HepG2 (cell line): ENCODE results near the gene YPEL3. TPM values are rescaled to one million over a fixed set of nuclear protein-coding genes. Genes with fewer than 3 reads are reported as not detected.

Experiments
- ADNP ChIP-seq: sonication (generic); formaldehyde crosslinking; IDR thresholded peaks from 2 replicates; pipeline ENCODE4 v1.4.0; 2020; ENCODE audit warnings: missing genetic modification reagents
- BCL6 ChIP-seq: IDR thresholded peaks from 2 replicates; pipeline ENCODE4 v1.6.1; 2016; ENCODE audit warnings: missing genetic modification reagents, missing compliant biosample characterization
- HMG20A ChIP-seq: IDR thresholded peaks from 2 replicates; pipeline ENCODE4 v1.6.1; 2016; ENCODE audit warnings: borderline replicate concordance
- HNRNPL ChIP-seq: fragments of 200-400 bp; formaldehyde crosslinking; IDR thresholded peaks from 2 replicates; pipeline ENCODE4 v1.6.1; 2017; ENCODE audit warnings: mild to moderate bottlenecking, low read depth, low read length
- KLF11 ChIP-seq: IDR thresholded peaks from 2 replicates; pipeline ENCODE4 v1.6.1; 2016; ENCODE audit warnings: missing compliant biosample characterization
- MTF2 ChIP-seq: sonication (generic); formaldehyde crosslinking; IDR thresholded peaks from 2 replicates; pipeline ENCODE4 v1.5.0; 2020; ENCODE audit warnings: missing genetic modification reagents, borderline replicate concordance
- NRL ChIP-seq: sonication (generic); formaldehyde crosslinking; IDR thresholded peaks from 2 replicates; pipeline ENCODE4 v1.5.0; 2020; ENCODE audit warnings: missing genetic modification reagents, mild to moderate bottlenecking, moderate library complexity, borderline replicate concordance
- PTBP1 ChIP-seq: fragments of 200-400 bp; formaldehyde crosslinking; IDR thresholded peaks from 2 replicates; pipeline ENCODE4 v1.6.1; 2018; ENCODE audit warnings: low read length, low read depth; ENCODE audit not compliant: poor library complexity, severe bottlenecking
- RBM39 ChIP-seq: fragments of 200-400 bp; formaldehyde crosslinking; IDR thresholded peaks from one replicate; pipeline ENCODE4 v1.6.1; 2018; ENCODE audit warnings: antibody characterized with exemption, mild to moderate bottlenecking, low read depth, low read length; ENCODE audit not compliant: poor library complexity, severe bottlenecking
- RFX1 ChIP-seq: fragments of 450-650 bp; IDR thresholded peaks from 2 replicates; pipeline ENCODE4 v1.6.1; 2017
- SMC3 ChIP-seq: IDR thresholded peaks from 2 replicates; pipeline ENCODE4 v1.6.1; 2011; ENCODE audit warnings: low read length, improper control_type of control experiment
- SP4 ChIP-seq: sonication (generic); formaldehyde crosslinking; IDR thresholded peaks from 2 replicates; pipeline ENCODE4 v1.8.1; 2023; ENCODE audit warnings: mild to moderate bottlenecking, missing genetic modification reagents
- TCF7 ChIP-seq: sonication (generic); IDR thresholded peaks from 2 replicates; pipeline ENCODE4 v1.6.1; 2016; ENCODE audit warnings: antibody characterized with exemption, low read depth
- ZBTB42 ChIP-seq: sonication (generic); formaldehyde crosslinking; IDR thresholded peaks from 2 replicates; pipeline ENCODE4 v1.5.0; 2020; ENCODE audit warnings: mild to moderate bottlenecking, missing genetic modification reagents
- ZMYM3 ChIP-seq: sonication (generic); formaldehyde crosslinking; IDR thresholded peaks from 2 replicates; pipeline ENCODE4 v1.5.1; 2020; ENCODE audit warnings: mild to moderate bottlenecking, missing genetic modification reagents
- ZNF101 ChIP-seq: sonication (generic); formaldehyde crosslinking; IDR thresholded peaks from 2 replicates; pipeline ENCODE4 v1.4.0; 2020; ENCODE audit warnings: mild to moderate bottlenecking, low read depth, missing genetic modification reagents, borderline replicate concordance
- ZNF30 ChIP-seq: sonication (generic); formaldehyde crosslinking; IDR thresholded peaks from 2 replicates; pipeline ENCODE4 v1.5.0; 2020; ENCODE audit warnings: mild to moderate bottlenecking, missing genetic modification reagents
- ZNF558 ChIP-seq: sonication (generic); formaldehyde crosslinking; IDR thresholded peaks from 2 replicates; pipeline ENCODE4 v1.9.0; 2022; ENCODE audit warnings: mild to moderate bottlenecking, missing genetic modification reagents, borderline replicate concordance
- ZNF563 ChIP-seq: sonication (generic); formaldehyde crosslinking; IDR thresholded peaks from 2 replicates; pipeline ENCODE4 v1.8.0; 2022; ENCODE audit warnings: mild to moderate bottlenecking, moderate library complexity, missing genetic modification reagents
- ZNF564 ChIP-seq: sonication (generic); formaldehyde crosslinking; IDR thresholded peaks from 2 replicates; pipeline ENCODE4 v1.8.1; 2023; ENCODE audit warnings: mild to moderate bottlenecking, missing genetic modification reagents
- ZNF589 ChIP-seq: sonication (generic); formaldehyde crosslinking; conservative IDR thresholded peaks from 2 replicates; pipeline ENCODE4 v1.8.0; 2022; ENCODE audit warnings: mild to moderate bottlenecking, moderate library complexity, missing genetic modification reagents
- ZNF605 ChIP-seq: sonication (generic); formaldehyde crosslinking; IDR thresholded peaks from 2 replicates; pipeline ENCODE4 v1.8.0; 2022; ENCODE audit warnings: mild to moderate bottlenecking, missing genetic modification reagents
- ZNF614 ChIP-seq: IDR thresholded peaks from 2 replicates; pipeline ENCODE4 v1.6.1; 2018; ENCODE audit warnings: missing biosample characterization, missing genetic modification reagents, inconsistent platforms, borderline replicate concordance
- ZNF674 ChIP-seq: sonication (generic); formaldehyde crosslinking; IDR thresholded peaks from 2 replicates; pipeline ENCODE4 v1.5.0; 2020; ENCODE audit warnings: low read depth, mild to moderate bottlenecking, missing genetic modification reagents
- ZNF841 ChIP-seq: sonication (generic); formaldehyde crosslinking; IDR thresholded peaks from 2 replicates; pipeline ENCODE4 v1.8.1; 2023; ENCODE audit warnings: missing genetic modification reagents, borderline replicate concordance
- polyA plus RNA-seq, 8 experiments: library from polyadenylated mRNA; depleted of rRNA in 3 of 8; stranded (reverse) in 7 of 8; unstranded in 1 of 8; fragments of >200 nt; fragmentation: Illumina TruSeq in 4 of 8; extraction: Trizol in 4 of 8; gene quantifications; 2 replicates each; pipeline versions ENCODE4 v1.2.1 to v1.2.3, GENCODE V29; 2011 to 2016; ENCODE audit warnings: low read depth in 4 of 8, missing spikeins in 1 of 8, mixed read lengths in 1 of 8; ENCODE audit not compliant: insufficient read depth in 1 of 8
- total RNA-seq, 5 experiments: library from RNA; depleted of rRNA; stranded (reverse); fragments of >200 nt; fragmentation: Illumina TruSeq; extraction: Trizol; gene quantifications; 2 replicates each; pipeline ENCODE4 v1.2.3, GENCODE V29; 2016; ENCODE audit warnings: low read depth in 1 of 5
- TF ChIP-seq, protein P1 (sequence below): sonication (generic); formaldehyde crosslinking; IDR thresholded peaks from 2 replicates; pipeline ENCODE4 v1.5.0; 2020; ENCODE audit warnings: mild to moderate bottlenecking, missing genetic modification reagents
- TF ChIP-seq, protein P2 (sequence below): IDR thresholded peaks from 2 replicates; pipeline ENCODE4 v1.6.1; 2016; ENCODE audit warnings: low read depth, borderline replicate concordance
- TF ChIP-seq, protein P3 (sequence below): sonication (generic); formaldehyde crosslinking; IDR thresholded peaks from 2 replicates; pipeline ENCODE4 v1.5.0; 2020; ENCODE audit warnings: missing genetic modification reagents

Gene YPEL3
- total and polyA plus RNA-seq, 2 of the 13 experiments (the other 11 are each of a cell fraction or from before 2014, with no cell fraction given): 5.4 to 47.0 TPM

DNA sequence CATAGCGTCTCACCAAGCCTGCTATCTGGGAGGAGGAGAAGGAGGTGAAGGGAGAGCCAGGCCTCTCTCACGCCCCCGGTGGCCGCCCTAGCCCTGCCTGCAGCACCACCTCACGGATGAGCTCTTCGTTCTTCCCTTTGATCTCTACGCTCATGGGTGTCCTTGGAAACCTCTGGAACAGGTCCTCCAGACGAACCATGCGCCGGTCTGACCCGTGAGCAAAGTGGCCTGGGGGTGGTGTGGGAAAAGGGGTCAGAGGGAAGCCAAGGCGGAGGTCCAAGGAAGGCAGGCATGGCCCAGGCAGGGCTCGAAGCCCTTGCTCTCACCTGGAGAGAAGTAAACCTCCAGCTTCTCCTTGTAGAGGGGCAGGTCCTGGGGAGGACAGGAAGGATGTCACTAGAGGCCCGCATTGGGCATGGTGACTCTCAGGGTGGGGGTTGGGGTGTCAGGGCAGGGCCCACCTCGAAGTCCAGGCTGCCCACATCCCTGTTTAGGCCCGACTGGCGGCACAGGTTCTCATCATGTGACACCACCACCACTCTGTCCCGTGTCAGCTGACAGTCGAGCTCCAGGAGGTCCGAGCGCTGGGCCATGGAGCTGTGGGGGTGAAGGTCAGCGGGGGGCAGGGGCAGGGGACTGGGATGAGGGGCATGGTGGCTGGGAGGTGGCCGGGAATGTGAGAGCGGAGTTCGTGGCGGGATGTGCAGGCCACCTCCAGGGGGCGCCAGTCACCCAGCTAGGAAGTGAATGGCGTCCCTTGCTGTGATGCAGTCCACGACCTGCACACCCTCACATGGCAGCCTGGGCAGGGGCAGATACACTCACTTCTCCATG is 16.4 kb upstream of the YPEL3 start (continued):
- TF ChIP-seq, protein P1, sequence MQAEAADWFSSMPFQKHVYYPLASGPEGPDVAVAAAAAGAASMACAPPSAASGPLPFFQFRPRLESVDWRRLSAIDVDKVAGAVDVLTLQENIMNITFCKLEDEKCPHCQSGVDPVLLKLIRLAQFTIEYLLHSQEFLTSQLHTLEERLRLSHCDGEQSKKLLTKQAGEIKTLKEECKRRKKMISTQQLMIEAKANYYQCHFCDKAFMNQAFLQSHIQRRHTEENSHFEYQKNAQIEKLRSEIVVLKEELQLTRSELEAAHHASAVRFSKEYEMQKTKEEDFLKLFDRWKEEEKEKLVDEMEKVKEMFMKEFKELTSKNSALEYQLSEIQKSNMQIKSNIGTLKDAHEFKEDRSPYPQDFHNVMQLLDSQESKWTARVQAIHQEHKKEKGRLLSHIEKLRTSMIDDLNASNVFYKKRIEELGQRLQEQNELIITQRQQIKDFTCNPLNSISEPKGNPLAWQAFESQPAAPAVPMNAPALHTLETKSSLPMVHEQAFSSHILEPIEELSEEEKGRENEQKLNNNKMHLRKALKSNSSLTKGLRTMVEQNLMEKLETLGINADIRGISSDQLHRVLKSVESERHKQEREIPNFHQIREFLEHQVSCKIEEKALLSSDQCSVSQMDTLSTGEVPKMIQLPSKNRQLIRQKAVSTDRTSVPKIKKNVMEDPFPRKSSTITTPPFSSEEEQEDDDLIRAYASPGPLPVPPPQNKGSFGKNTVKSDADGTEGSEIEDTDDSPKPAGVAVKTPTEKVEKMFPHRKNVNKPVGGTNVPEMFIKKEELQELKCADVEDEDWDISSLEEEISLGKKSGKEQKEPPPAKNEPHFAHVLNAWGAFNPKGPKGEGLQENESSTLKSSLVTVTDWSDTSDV (CRISPR knock-in tag): 0 out of 2 replicates have a peak, but pooled peaks have one; percentile 70
- TF ChIP-seq ZNF30 (CRISPR knock-in tag) (no peak), MTF2 (no peak), NRL (CRISPR knock-in tag) (peak; percentile 89; the same call in 1 of the 2 replicates), ZNF563 (peak; percentile 93), HNRNPL (peak; percentile 74), KLF11 (CRISPR knock-in tag) (no peak), ZNF101 (CRISPR knock-in tag) (0 out of 2 replicates have a peak, but pooled peaks have one; percentile 5), BCL6 (CRISPR knock-in tag) (peak; percentile 35; the same call in 1 of the 2 replicates), ADNP (CRISPR knock-in tag) (peak; percentile 92), ZNF674 (CRISPR knock-in tag) (0 out of 2 replicates have a peak, but pooled peaks have one; percentile 28), HMG20A (0 out of 2 replicates have a peak, but pooled peaks have one; percentile 9), ZMYM3 (CRISPR knock-in tag) (peak; percentile 99), RBM39 (peak; percentile 26), PTBP1 (peak; percentile 47), ZNF564 (CRISPR knock-in tag) (0 out of 2 replicates have a peak, but pooled peaks have one; percentile 34), ZNF605 (CRISPR knock-in tag) (peak; percentile 89), ZNF841 (no peak), SP4 (peak; percentile 11; the same call in 1 of the 2 replicates), ZNF589 (0 out of 2 replicates have a peak, but pooled peaks have one; percentile 49), ZNF558 (no peak; the same call in 1 of the 2 replicates), TCF7 (peak; percentile 81), SMC3 (peak; percentile 84), ZBTB42 (peak; percentile 79), ZNF614 (CRISPR knock-in tag) (peak; percentile 23; the same call in 1 of the 2 replicates), RFX1 (no peak)
- TF ChIP-seq, protein P2, sequence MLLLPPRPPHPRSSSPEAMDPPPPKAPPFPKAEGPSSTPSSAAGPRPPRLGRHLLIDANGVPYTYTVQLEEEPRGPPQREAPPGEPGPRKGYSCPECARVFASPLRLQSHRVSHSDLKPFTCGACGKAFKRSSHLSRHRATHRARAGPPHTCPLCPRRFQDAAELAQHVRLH (CRISPR knock-in tag): peak; percentile 74
- TF ChIP-seq, protein P3, sequence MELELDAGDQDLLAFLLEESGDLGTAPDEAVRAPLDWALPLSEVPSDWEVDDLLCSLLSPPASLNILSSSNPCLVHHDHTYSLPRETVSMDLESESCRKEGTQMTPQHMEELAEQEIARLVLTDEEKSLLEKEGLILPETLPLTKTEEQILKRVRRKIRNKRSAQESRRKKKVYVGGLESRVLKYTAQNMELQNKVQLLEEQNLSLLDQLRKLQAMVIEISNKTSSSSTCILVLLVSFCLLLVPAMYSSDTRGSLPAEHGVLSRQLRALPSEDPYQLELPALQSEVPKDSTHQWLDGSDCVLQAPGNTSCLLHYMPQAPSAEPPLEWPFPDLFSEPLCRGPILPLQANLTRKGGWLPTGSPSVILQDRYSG (CRISPR knock-in tag): 0 out of 2 replicates have a peak, but pooled peaks have one; percentile 61
